ENCODE measurements around the gene PRADC1.

The PRADC1 gene

GRCh38 chr2:73233154-73233931 is at the start of gene PRADC1:
Gene PRADC1 (minus strand): TSS chr2:73233239. CDS start chr2:73233160, 79 bp downstream.
- no peak for TF ChIP-seq CTCF (conservative IDR thresholded peaks at IDR 0.05; ENCODE audit: low read depth, low read length)
- H3K4me3 ChIP-seq (ENCODE audit: low read length) = peak within 1 kb of the TSS; percentile 96
- peak; percentile 99 for DNase-seq (ENCODE audit: low read depth)

GRCh38 chr2:73281244-73281643 is 48.2 kb upstream of the PRADC1 start:
- no peak overlapping the region for H3K4me3 ChIP-seq (ENCODE audit: low read length)
- no peak for TF ChIP-seq CTCF (conservative IDR thresholded peaks at IDR 0.05; ENCODE audit: low read depth, low read length)
- no peak for DNase-seq (ENCODE audit: low read depth)

GRCh38 chr2:73279852-73280251 is 46.8 kb upstream of the PRADC1 start:
- DNase-seq (ENCODE audit: low read depth) = no peak
- TF ChIP-seq CTCF (conservative IDR thresholded peaks at IDR 0.05; ENCODE audit: low read depth, low read length) = no peak
- H3K4me3 ChIP-seq (ENCODE audit: low read length) = no peak overlapping the region

- TF ChIP-seq CTCF (conservative IDR thresholded peaks at IDR 0.05; ENCODE audit: low read depth, low read length) = no peak
- DNase-seq (ENCODE audit: low read depth) = no peak
- H3K4me3 ChIP-seq (ENCODE audit: low read length) = no peak overlapping the region
Measured at GRCh38 chr2:73272270-73272669, 39.2 kb upstream of the PRADC1 start.

GRCh38 chr2:73269686-73270465 is 36.8 kb upstream of the PRADC1 start:
- DNase-seq (ENCODE audit: low read depth) = no peak
- TF ChIP-seq CTCF (conservative IDR thresholded peaks at IDR 0.05; ENCODE audit: low read depth, low read length) = no peak
- no peak overlapping the region for H3K4me3 ChIP-seq (ENCODE audit: low read length)

GRCh38 chr2:73268830-73269685 is 36.0 kb upstream of the PRADC1 start:
- peak overlapping the region; percentile 19 for H3K4me3 ChIP-seq (ENCODE audit: low read length)
- peak; percentile 7 for TF ChIP-seq CTCF (conservative IDR thresholded peaks at IDR 0.05; ENCODE audit: low read depth, low read length)
- DNase-seq (ENCODE audit: low read depth) = no peak

Data from retinal pigment epithelial cell (primary cell).